NCI-H1105 treated with DMSO at 0.1 percent for 48 hours (cell line): ENCODE data around the gene ARHGAP42.
"Not testable (repeated sequence)": the region's sequence is repeated elsewhere in the genome, so short reads cannot be mapped to it uniquely, and the experiment has no call there.

Experiments used
- DNase-seq: peaks from one replicate; lab custom pipeline; 2025; lab: John Stamatoyannopoulos, UW

ARHGAP42 gene

DNA sequence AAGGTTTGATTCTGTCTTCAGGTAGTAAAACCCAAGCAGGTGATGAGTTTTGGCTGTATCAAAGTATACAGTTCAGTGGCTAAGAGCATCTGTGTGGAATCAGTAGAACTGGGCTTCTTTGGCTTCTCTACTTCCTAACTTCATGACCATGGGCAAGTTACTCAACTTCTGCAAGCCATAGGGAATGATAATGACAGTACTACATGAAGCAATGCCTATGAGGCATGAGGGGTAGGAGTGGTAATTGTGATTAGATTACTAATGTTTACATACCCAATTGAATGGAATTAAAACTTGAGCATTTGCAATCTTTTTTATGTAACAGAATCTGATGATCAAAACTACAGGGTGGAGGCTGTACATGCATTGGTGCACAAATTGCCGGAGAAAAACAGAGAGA is 278.3 kb downstream of the ARHGAP42 start:
- DNase-seq: no peak

DNA sequence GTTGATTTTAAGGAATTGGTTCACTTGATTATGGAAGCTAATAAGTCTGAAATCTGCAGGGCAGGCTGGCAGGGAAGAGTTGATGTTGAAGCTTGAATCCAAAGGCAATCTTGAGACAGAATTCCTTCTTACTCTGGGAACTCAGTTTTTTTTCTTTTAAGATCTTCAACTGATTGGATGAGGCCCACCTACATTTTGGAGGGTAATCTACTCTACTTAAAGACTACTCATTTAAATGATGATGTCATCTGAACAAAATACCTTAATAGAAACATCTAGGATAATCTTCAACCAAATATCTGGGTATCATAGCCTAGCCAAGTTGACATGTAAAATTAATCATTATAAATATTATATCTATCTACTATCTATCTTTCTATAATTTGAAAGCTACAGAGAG is 279.3 kb downstream of the ARHGAP42 start:
- no peak for DNase-seq

DNA sequence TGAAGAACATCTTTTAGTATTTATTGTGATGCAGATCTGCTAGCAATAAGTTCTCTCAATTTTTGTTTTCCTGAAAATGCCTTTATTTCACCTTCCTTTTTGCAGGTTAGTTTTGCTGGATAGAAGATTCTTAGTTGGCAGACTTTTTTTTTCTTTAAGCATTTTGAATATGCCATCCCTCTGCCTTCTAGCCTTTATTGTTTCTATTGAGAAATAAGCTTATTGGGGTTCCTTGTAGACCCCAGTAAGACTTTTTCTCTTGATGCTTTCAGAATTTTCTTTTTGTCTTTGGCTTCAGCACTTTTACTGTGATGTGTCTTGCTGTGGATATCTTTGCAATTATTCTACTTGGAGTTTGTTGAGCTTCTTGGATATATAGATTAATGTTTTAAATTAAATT is 281.9 kb downstream of the ARHGAP42 start:
- no peak for DNase-seq

DNA sequence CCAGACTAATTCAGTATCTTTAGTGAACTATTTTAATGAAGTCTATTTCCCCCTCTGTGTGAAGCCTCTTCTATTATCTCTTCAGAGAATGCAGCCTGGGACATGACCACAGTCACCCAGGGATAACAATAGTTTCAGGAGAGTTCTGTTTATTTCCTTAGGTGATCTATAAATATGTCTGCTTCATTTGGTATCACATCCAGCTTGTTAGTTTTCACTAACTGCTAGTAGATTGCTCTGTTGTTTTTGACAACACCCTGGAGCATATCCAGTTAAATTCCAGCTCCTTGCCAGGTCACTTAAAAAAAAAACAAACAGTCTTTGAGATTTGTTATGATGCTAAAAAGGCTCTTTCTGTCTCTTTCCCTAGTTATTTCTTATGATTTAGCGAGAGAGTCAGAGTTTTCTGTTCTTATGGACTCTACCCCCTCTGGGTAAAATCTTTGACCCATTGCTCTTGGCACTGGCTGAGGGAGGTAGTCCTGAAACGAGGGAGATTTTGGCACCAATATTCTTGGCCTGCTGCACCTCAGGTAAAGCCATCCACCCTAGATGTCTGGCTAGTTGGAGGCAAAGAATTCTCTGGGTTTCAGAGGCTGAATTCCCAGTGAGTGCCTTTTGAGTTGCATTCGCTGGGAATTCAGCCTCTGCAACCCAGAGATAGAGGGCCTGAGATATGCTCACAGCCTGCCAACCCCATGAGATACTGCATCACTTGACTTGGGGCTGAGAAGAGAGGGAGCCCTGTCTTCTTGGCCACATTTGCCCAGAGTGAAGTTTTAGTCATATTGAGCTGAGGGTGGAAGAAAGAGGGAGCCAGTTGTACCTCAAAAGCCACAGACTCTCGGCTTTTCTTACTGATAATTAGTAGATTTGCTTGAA is 283.4 kb downstream of the ARHGAP42 start:
- no peak for DNase-seq

DNA sequence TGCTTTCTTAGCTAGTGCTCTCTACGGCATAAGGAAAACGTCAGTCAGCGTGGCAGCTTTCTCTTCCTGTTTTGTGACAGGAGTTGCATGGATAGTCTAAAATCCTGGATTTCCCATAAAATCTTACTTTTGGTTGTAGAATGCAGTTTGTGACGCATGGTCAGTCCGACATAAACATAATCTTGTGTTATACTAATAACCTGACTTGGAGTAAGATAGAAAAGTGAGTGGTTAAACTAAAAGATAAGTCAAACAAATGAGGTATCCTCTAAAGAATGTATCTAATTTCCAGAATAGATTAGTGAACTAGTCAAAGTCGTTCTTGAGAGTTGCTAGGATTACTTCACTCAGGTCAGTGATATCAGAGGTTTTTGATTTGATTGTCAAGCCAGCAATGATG is 285.0 kb downstream of the ARHGAP42 start:
- DNase-seq: no peak

DNA sequence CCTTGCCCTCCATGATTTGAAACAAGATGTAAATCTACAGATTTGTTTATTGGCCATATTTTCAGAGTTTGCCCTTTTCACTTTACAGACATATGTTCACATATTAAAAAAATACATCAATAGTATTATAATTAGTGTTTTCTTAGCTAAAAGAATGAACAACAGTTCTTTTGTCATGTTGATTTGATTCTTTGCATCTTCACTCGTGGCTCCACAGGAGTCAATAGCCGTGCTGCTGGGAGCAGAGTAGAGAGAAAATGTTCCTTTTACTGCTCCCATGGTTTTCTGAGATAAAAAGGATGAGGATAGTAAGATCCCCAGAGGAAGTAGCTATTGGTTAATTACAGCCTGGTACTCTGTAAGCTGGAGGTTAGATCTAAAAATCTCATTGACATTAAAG is 291.4 kb downstream of the ARHGAP42 start:
- DNase-seq: no peak

DNA sequence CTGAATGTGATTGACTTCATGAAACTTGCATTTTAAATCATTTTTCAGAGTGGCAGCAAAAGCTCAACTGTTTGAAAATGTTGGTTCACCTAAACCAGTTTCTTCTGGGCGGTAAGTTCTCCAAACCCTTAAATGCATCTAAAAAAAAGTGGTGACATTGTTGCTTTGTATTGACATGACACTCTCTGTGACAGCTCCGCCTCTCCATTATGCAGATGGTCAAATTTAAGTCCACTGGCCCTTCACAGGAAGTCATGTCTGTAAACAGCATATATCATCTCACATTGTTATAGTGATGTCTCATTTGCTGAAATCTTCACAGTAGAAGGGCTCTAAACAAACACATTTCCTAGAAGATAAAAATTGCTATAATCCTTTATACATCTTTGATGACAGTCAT is 291.9 kb downstream of the ARHGAP42 start:
- DNase-seq: no peak

DNA sequence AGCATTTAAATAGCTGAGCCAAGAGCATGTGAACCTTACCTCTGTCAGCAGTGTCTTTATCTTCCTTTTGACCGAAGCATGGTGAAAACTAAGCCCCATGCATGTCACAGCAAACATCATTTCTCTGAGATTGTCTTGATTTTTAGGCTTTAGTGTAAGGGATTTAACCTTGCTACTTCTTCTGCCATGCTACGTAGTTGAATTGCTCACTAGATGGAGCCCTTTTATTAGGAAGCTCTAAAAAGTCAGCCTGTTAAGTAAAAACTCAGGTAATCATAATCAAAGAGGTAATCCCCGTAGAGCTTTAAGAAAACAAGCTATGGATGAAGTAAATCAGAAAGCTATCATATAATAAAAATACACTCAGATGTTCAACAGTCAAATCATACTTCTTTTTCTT is 293.1 kb downstream of the ARHGAP42 start:
- DNase-seq: no peak

DNA sequence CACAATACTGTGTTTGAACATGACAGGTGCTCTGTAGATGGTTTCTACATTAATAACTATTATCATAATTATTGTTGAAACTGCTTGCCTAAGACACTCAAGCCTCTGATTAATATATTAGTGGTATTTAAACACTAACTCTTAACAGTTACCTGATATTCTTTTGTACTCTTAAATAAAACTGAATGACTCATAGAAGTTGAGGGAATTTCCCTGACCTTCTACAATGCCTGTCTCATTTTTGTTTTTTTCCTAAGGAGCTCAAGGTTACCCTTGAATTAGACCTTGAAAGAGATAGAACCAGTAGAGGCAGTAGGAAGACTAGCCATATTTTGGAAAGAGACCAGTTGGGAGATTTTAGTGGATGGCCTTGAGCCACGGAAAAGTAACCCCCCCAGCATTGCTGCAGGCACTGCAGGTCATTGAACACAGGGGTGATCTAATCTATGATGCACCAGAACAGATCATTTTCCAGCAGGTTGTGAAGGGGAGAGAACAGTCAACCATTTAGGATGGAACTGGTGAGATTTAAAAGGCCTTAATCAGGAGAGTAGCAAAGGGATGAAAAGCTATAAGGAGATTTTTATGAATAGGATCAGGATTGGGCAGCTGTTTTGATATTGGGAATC is 294.2 kb downstream of the ARHGAP42 start:
- no peak for DNase-seq

DNA sequence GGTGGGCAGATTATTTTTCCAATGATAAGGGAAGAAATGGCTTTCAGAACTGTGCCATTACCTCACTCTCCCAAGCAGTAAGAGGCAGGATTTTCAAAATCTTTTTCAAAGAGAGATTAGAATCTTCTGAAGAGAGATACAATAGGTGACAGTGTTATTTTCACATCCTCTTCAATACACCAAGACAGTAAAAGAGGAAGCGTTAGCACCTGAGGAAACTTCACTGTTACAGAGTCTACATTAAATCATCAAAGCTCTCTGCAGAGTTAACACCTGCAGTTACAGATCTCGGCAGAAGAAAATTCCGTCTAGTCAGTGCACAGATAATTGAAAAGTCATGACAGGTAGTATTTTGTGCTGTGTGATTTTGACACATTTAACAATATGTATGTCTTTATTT is 297.6 kb downstream of the ARHGAP42 start:
- no peak for DNase-seq

DNA sequence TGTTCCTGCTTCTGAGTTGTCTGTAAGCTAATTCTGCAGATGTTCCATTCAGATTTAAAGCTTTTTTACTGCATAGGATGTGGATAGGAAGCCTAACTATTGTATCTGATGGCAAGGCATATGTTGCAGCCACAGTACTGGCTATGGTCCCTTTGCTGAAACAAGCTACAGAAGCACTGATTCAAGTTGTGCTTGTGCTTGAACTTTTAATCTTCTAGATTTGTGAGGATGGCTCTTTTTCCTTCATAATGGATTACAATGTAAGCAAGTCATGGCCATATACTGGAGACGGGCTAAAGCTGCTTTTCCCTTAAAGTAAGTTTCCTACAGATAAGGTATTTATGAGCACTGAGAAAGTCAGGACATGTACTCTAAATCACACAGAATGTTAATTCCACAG is 303.8 kb downstream of the ARHGAP42 start:
- no peak for DNase-seq

DNA sequence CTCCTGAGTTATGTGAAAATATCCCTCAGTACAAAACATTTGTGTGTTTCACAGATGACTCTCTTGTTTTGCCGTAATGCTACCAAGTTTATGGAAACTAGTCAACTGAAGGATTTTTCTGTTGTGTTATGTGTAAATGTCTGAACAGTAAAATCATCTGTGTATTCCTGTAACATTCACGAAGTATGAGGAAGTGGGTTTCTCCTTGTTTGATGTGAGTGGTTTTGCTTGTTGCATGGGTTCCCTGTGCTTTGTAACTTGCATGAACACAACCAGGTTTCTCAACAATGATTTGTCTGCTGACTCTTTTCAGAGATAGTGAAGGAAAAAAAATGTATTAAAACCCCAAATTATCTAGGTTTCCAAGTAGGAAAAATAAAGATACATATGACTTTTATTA is 304.5 kb downstream of the ARHGAP42 start:
- no peak for DNase-seq

DNA sequence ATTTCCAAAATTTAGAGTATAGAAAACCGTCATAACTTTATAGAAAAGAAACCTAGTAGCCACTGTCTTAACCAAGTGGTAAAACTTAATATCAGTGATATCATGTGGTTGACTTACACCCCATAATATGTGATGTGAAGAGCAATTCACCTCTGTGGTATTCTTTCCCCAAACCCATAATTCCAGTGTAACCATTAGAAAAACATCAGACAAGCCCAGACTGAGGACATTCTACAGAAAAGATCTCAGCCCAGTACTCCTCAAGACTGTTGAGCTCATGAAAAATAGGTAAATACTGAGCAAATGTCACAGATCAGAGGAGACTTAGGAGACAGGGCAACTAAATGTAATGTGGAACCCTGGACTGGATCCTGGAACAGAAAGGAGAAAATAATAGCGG is 307.9 kb downstream of the ARHGAP42 start:
- no peak for DNase-seq

DNA sequence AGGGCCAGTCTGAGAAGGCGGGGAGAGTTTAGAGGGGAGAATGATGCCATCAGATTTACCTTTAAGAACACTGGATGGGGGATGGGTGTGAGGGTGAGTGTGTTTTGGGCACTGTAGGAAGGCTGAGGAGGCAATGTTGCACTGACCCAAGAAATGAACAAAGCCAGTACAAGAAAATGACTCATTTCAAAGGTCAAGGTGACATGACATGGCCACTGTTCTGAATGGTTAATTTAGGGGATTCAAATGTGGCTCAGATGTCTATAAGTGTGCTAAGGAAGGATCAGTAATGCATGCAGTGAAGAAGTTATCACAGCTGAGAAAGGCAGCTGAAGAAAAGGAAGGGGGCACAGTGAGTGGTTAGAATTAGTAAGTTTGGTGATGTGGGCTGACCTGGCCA is 312.7 kb downstream of the ARHGAP42 start:
- DNase-seq: no peak

DNA sequence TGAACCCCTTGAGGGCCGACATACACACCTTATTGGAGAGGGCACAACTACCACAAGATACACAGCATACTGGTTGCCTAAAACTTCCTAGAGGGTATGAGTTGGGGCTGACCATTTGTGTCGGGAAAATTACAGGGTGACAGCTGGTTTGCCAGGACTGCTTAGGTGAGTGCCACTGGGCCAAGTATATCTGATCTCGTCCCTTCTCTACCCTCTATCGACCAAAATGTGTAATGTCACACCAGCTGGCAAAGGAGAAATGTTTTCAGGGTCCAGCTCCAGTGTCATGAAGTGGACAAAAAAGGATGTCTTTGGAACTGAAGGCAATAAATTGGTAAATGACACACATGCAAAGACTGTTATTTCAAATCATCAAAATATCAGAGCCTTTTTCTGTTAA is 316.4 kb downstream of the ARHGAP42 start:
- no peak for DNase-seq

DNA sequence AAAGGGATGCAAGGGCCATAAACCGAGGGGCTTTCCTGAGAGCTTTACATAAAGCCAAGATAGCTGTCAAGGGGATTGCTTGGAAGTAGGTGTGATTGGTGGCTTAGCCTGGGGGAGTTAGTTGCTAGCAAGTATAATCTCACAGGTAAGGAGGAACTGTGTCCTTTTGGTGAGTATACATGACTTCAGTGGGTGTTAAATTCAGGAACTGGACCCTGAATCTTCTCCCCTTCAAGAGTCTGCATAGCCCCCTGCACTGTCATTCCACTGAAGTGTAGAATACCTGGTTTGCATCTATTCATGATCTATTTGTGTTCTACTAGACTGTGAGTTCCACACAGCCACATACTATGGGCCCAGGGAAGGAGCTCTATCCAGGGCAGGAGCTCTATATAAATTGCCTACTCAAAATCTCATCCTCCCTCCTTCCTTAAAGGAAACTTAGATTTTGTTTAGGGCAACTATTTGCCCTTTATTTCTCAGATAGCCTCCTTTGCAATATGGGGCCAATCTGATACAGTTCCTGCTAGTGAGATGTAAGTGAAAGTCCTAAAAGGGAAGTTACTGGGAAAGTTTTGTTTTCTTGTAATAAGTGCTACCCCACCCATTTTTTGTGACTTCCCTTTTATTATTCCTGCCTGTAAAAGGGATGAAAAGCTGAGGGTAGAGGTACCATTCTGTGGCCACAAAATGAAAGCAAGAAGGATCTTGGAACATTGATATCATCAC is 322.0 kb downstream of the ARHGAP42 start:
- no peak for DNase-seq

DNA sequence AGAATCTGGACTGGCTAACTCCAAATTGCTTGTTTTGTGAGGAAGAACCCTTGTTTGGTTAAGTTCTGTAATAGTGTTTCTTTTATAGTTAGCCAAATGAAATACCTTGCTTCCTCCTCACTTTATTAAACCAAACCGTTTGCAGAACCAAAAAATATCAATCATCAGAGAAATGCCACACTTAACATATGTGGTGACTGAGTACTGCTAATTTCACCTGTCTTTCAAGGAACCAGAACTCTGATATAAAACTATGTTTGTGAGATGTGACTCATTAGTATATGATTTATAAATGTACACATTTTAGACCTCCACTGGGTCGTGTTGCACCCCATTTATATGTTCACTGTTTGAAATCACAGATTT is 322.6 kb downstream of the ARHGAP42 start:
- DNase-seq: no peak

DNA sequence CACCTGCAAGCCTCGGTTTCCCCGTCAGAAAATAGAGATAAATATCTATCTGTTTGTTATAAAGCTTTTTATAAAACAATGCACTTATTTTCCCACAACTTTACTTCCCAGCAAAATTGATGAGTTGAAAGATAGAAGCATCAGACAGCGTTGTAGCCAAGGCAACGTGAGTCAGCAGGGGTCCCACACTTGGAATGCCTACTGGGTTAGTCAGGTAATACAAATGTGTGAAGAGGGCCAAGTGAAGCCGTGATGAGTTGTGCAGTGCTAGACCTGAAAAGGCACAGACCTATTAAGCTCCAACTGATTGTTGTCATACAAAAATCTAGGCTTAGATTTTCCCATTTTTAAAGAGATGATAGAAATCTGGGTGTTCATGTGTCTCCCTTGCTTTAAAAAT is 323.8 kb downstream of the ARHGAP42 start:
- DNase-seq: no peak

DNA sequence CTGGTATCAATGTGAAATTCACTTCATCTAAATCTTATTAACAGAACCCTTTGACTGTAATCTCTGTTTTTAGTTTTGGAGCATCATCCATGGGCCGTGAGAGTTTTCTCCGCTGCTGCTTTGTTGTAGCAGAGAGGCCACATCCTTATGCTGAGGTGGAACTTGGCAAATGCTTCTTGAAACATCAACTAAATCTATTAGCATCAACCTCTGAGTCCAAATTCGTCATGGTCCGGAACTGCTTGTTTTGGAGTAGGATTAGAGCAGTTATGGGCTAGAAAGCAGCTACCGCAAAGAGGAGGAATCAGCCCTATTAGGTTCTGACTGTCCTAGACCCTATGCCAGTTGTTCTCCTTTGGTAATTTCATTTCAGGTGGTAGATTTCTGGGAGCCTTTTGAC is 324.8 kb downstream of the ARHGAP42 start:
- no peak for DNase-seq

DNA sequence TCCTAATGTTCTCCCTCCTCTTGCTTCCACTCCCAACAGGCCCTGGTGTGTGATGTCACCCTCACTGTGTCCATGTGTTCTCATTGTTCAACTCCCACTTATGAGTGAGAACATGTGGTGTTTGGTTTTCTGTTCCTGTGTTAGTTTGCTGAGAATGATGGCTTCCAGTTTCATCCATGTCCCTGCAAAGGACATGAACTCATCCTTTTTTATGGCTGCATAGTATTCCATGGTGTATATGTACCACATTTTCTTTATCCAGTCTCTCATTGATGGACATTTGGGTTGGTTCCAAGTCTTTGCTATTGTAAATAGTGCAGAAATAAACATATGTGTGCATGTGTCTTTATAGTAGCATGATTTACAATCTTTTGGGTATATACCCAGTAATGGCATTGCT is 326.6 kb downstream of the ARHGAP42 start:
- DNase-seq: not testable (repeated sequence)

DNA sequence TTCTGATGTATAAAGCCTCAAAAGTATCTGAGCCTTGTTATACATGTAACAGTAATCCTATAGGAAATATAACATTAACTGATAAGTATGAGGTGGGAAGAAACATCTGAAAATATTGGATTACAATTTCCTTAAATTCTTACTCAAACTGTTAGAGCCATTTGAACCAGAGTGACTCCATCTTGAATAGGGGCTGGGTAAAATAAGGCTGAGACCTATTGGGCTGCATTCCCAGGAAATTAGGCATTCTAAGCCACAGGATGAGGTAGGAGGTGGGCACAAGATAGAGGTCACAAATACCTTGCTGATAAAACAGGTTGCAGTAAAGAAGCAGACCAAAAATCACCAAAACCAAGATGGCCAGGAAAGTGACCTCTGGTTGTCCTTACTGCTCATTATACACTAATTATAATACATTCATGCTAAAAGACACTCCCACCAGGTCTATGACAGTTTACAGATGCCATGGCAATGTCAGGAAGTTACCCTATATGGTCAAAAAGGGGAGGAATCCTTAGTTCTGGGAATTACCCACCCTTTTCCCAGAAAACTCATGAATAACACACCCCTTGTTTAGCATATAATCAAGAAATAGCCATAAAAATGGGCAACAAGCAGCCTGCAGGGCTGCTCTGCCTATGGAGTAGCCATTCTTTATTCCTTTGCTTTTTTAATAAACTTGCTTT is 327.7 kb downstream of the ARHGAP42 start:
- DNase-seq: no peak

DNA sequence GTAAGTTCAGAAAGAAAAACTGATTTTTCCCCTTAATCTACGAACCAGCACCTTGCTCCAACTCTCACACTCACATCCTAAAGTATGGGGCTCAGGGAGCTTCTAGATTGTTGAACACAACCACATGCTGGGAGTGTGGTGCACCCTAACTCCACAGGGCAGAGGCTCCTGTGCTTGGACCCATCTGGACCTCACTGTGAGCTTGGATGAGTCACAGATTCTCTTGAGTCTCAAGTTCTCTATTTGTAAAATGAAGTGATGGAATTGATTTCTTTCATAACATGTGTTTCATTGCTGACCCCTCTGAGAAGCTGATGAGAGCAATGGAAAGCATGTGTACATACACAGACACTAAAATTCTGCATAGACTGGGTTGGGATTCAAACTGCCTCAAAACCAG is 332.8 kb downstream of the ARHGAP42 start:
- DNase-seq: no peak

DNA sequence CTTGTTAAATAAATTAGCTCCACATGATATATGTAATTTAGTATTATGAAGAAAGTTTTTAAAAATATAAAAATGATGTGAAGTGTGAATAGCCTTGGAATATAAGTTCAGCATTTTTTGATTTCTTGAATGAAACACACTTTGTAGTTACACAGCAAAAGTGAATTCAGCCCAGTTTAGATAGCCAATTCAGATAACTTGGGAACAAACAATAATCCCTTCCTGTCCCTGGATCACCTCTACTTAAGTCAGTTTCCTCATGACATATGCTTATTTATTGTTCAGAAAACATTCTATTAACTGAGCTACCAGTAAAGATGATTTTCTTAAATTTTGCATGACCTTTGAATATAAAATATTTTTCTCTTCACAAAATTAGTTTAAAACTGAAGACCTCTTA is 335.2 kb downstream of the ARHGAP42 start:
- DNase-seq: no peak
